Prostate gland (tissue), 2 donors: ENCODE results near the gene PDHB. TPM values are rescaled to one million over a fixed set of nuclear protein-coding genes. Genes with fewer than 3 reads are reported as not detected.

Experiments
- DNase-seq: peaks from one replicate; pipeline ENCODE4 v3.0.0-alpha.2; 2019; ENCODE audit warnings: low spot score
- H3K27ac ChIP-seq, 2 donors: fragments of 200-600 bp; sonication (generic); 2 replicates each; pipeline ENCODE4 v1.5.1; 2017 to 2019
- H3K27me3 ChIP-seq: fragments of 200-600 bp; sonication (generic); replicated peaks from 2 replicates; pipeline ENCODE4 v1.5.1; 2019; ENCODE audit not compliant: insufficient read depth
- H3K36me3 ChIP-seq, 2 donors: fragments of 200-600 bp; sonication (generic); 1 replicate in 1 of 2; 2 replicates in 1 of 2; pipeline versions ENCODE4 v1.5.1 to v1.8.1; 2017 to 2019
- H3K4me1 ChIP-seq: fragments of 200-600 bp; sonication (generic); replicated peaks from 2 replicates; pipeline ENCODE4 v1.5.1; 2019
- H3K4me3 ChIP-seq, 2 donors: fragments of 200-600 bp; sonication (generic); 2 replicates each; pipeline ENCODE4 v1.5.1; 2017 to 2019
- H3K9me3 ChIP-seq: fragments of 200-600 bp; sonication (generic); 2 replicates; pipeline ENCODE4 v1.5.1; 2017
- CTCF ChIP-seq, 4 experiments: fragments of 200-600 bp in 2 of 4; fragments of 450-650 bp in 2 of 4; sonication (generic) in 2 of 4; IDR thresholded peaks; 1 replicate in 3 of 4; 2 replicates in 1 of 4; pipeline ENCODE4 v1.5.1; 2016 to 2019; ENCODE audit warnings: antibody characterized with exemption in 4 of 4, mild to moderate bottlenecking in 2 of 4, moderate library complexity in 2 of 4
- POLR2A ChIP-seq: fragments of 450-650 bp; IDR thresholded peaks from one replicate; pipeline ENCODE4 v1.6.1; 2016; ENCODE audit warnings: antibody characterized with exemption, mild to moderate bottlenecking
- POLR2AphosphoS5 ChIP-seq: sonication (generic); formaldehyde crosslinking; IDR thresholded peaks from one replicate; pipeline ENCODE4 v1.6.1; 2017; ENCODE audit warnings: antibody characterized with exemption
- WGBS: methylation state at CpG from one replicate; pipeline ENCODE4 v1.1.5; 2018; 5-methylcytosine and 5-hydroxymethylcytosine counted together
- intact Hi-C: fragments of 100-400 bp; cut with DNase I; formaldehyde crosslinking; loops from one replicate; pipeline ENCODE4 v1.14.2; 2022
- total RNA-seq, 2 donors: library from RNA; depleted of rRNA; stranded (reverse); fragments of >200 nt; gene quantifications; one replicate each; pipeline ENCODE4 v1.1.0, GENCODE V29; 2016

Gene PDHB
- total RNA-seq, 2 donors from 2014 or later = 69.6 to 129 TPM

GRCh38 chr3:58404396-58404795 is 29.2 kb downstream of the PDHB start:
- H3K4me3 ChIP-seq = no peak overlapping the region
- H3K36me3 ChIP-seq = no peaks in the 10 kb centered on the region
- intact Hi-C loops = no loop called here
- H3K9me3 ChIP-seq = no peaks in the 10 kb centered on the region
- H3K27ac ChIP-seq = no peak overlapping the region
- TF ChIP-seq CTCF (IDR thresholded peaks at IDR 0.05) = no peak
- no peak for TF ChIP-seq POLR2AphosphoS5
- TF ChIP-seq POLR2A = no peak
- H3K27me3 ChIP-seq = no peaks in the 10 kb centered on the region
- DNase-seq = no peak
- 71% methylated on average over 4 of the region's 4 CpGs for WGBS
- H3K4me1 ChIP-seq = no peaks in the 10 kb centered on the region

GRCh38 chr3:58403513-58404109 is 30.0 kb downstream of the PDHB start:
- Histone ChIP-seq H3K27me3 (no peaks in the 10 kb centered on the region), H3K27ac (no peak overlapping the region), H3K9me3 (no peaks in the 10 kb centered on the region), H3K4me1 (no peaks in the 10 kb centered on the region), H3K36me3 (no peaks in the 10 kb centered on the region), H3K4me3 (no peak overlapping the region)
- 87% methylated on average over 6 of the region's 6 CpGs for WGBS
- DNase-seq = no peak
- no peak for TF ChIP-seq POLR2A
- TF ChIP-seq CTCF (IDR thresholded peaks at IDR 0.05) = no peak
- no peak for TF ChIP-seq POLR2AphosphoS5
- intact Hi-C loops = no loop called here

GRCh38 chr3:58398669-58399333 is 34.8 kb downstream of the PDHB start:
- peaks cover 0 to 13% of the 10 kb centered on the region in 2 donors for H3K36me3 ChIP-seq

GRCh38 chr3:58394339-58394738 is 39.3 kb downstream of the PDHB start:
- no peak for DNase-seq
- Histone ChIP-seq H3K27ac (no peak overlapping the region), H3K9me3 (no peaks in the 10 kb centered on the region), H3K4me3 (no peak overlapping the region), H3K4me1 (no peaks in the 10 kb centered on the region), H3K36me3 (peaks cover 0 to 13% of the 10 kb centered on the region in 2 donors), H3K27me3 (no peaks in the 10 kb centered on the region)
- intact Hi-C loops = no loop called here
- no peak for TF ChIP-seq POLR2AphosphoS5
- no peak for TF ChIP-seq CTCF (IDR thresholded peaks at IDR 0.05)
- TF ChIP-seq POLR2A = no peak

More at GRCh38 chr3:58398669-58399333, 34.8 kb downstream of the PDHB start:
- Histone ChIP-seq H3K27ac (no peak overlapping the region), H3K27me3 (no peaks in the 10 kb centered on the region), H3K4me1 (no peaks in the 10 kb centered on the region), H3K4me3 (no peak overlapping the region), H3K9me3 (no peaks in the 10 kb centered on the region)
- no peak for TF ChIP-seq CTCF (IDR thresholded peaks at IDR 0.05)
- TF ChIP-seq POLR2AphosphoS5 = no peak
- no peak for TF ChIP-seq POLR2A
- 81% methylated on average over 9 of the region's 9 CpGs for whole genome bisulfite sequencing
- DNase-seq = no peak
- intact Hi-C loops = no loop called here

GRCh38 chr3:58392181-58392580 is 41.5 kb downstream of the PDHB start:
- H3K4me3 ChIP-seq = no peak overlapping the region
- no peaks in the 10 kb centered on the region for H3K9me3 ChIP-seq
- H3K36me3 ChIP-seq = peaks cover 0 to 6% of the 10 kb centered on the region in 2 donors
- 39% methylated on average over 3 of the region's 3 CpGs for WGBS
- H3K4me1 ChIP-seq = peaks cover 5% of the 10 kb centered on the region
- no peak overlapping the region for H3K27ac ChIP-seq
- no peaks in the 10 kb centered on the region for H3K27me3 ChIP-seq
- no peak for DNase-seq
- no peak for TF ChIP-seq POLR2A
- TF ChIP-seq POLR2AphosphoS5 = no peak
- no peak for TF ChIP-seq CTCF (IDR thresholded peaks at IDR 0.05)
- intact Hi-C loops = no loop called here
